Stimulated activated CD8-positive, alpha-beta memory T cell treated with anti-CD3 and anti-CD28 coated beads, Interleukin-15, amount 100 ng/mL, for 24 hours (primary cell): ENCODE results near the gene FMNL2.

ENCODE experiments used
- DNase-seq: peaks from one replicate; pipeline ENCODE4 v3.0.0-alpha.2; 2020; ENCODE audit warnings: low read depth

The FMNL2 gene

DNA sequence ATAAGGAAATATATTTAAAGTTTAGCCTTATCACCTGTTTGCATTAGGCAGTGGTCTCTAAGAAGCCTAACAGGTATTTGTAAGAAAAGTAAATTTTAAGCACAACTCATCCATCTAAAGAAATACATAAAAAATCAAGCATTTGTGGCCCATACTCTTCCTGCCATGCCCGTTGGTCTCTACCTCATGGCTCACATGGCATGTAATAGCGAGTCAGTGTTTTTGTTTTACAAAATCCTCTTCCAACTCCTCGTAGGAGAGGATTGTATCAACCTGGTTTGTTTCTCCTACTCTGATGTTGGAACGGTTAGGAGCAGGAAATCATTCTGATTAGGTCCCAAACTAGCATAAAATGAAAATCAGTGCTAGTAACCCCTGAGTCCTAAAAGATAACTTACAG lies 91.8 kb downstream of the FMNL2 start:
- DNase-seq, result no peak

DNA sequence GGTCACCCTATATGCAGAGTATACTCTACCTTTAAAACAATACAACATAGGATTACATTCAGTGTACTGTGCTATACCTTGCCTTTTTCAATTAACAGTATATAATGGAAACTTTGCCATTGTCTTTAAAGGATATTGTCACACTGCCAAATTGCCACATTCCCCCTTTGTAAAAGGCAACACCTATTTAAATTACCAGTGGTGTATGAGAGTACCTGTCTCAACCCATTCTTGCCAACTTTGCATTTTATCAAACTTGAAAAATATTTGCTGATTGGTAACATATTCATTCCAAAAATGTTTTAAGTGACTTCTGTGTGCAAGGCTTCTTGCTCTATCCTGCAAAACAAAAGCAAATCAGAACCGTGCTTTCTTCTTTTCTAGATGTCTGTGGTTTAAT lies 92.9 kb downstream of the FMNL2 start:
- DNase-seq, result no peak

DNA sequence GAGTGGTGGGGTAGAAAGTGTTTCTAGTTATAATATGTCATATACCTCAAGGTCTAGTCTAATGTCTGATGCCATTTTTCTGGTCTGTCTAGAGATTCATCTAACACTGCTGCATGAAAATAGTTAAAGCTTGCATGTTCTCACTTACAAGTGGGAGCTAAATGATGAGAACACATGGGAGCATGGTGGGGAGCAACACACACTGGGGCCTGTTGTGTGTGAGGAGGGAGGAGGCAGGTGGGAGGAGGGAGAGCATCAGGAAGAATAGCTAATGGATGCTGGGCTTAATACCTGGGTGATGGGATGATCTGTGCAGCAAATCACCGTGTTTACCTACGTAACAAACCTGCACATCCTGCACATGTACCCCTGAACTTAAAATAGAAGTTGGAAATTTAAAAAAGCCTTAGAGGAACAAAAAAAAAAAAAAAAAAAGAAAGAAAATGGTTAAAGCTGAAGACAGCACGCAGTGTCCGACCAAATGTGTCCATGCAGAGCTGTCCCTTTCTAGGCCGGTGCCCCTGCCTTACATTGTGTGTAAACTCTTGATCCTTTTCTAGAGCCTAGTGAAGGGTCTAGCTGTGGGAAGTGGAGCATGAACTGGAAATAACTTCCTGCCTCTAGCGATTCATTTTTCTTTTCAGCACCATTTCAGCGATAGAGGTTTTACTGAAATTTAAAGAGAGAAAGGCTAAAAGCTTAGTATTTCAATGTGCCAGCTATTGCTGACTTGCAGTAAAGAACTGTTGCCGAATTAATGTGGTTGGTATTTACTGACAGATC lies 94.0 kb downstream of the FMNL2 start:
- DNase-seq, result no peak

GRCh38 chr2:152430876-152431275 lies 95.9 kb downstream of the FMNL2 start:
- DNase-seq, result no peak

GRCh38 chr2:152431370-152432098 lies 96.6 kb downstream of the FMNL2 start:
- DNase-seq, result no peak

DNA sequence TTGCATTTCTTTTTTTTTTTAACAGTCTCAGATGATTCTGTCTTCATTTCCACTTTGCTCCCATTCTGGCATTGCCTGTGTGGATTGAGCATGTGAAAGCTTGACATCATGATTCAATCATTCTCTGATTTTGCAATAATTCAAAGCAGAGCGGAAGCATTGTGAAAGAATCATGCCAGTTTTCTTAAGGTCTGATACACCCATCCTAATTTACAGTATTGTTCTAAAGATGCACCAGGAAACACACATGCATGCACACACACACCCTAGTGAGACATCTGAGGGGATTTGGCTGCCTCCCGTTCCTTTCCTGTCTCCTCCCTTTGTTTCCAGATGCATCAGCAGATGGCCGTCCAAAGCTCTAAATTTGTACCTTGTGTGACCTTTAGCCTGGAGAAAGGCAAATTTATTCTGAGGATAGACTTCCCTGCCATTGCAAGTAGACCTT lies 97.3 kb downstream of the FMNL2 start:
- no peak for DNase-seq

DNA sequence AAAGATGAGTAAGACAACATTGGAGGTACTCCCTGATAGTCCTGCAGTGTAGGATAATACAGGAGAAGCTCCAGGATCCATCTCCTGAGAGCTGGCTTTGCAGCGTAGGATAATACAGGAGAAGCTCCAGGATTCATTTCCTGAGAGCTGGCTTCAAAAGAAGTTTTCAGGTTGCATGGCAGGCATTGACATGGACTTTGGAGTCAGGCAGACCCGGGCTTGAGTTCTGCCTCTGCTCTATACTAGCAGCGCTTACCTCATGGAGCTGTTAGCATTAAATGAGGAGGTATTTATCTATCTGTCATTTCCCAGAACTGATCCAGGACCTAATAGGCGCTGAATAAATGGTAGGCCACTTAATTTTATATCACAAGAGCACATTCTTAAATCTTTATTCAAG lies 97.8 kb downstream of the FMNL2 start:
- DNase-seq, result no peak

DNA sequence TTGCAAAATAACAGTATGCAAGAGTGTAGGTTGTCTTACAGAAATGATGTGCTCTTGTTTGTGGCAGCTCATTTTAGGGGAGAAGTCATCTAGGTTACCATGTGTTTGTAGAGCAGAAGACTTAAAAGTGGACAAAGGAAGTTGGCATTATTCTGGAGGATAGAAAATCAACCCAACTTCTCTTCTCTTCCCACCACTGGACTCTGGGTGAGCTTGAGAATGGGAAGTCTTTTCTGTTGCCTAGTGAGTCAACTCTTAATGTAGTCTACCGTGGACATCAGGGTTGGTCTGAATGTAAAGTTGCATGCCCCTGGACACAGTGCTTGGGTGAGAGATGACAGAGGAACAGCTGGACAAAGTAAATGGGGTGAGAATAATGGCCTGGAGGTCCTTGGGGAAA lies 98.3 kb downstream of the FMNL2 start:
- no peak for DNase-seq

DNA sequence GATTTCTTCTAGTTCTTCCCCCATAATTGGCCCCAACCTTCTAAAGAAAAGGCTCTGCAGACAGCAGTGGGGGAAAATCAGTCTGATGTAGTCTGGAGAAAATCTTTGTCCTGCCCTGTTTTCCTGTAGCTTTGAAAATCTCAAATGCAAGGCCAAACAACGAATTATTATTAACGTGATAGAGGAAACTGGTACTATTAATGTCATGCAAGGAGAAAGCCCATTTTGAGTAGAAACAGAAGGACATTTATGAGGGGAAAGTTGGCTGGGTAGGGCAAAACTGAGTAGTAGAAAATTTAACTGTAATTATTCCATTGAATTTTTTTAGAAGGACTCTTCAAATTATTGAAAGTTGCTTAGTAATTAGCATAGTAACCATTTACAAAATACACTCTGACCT lies 98.8 kb downstream of the FMNL2 start:
- DNase-seq, result no peak

DNA sequence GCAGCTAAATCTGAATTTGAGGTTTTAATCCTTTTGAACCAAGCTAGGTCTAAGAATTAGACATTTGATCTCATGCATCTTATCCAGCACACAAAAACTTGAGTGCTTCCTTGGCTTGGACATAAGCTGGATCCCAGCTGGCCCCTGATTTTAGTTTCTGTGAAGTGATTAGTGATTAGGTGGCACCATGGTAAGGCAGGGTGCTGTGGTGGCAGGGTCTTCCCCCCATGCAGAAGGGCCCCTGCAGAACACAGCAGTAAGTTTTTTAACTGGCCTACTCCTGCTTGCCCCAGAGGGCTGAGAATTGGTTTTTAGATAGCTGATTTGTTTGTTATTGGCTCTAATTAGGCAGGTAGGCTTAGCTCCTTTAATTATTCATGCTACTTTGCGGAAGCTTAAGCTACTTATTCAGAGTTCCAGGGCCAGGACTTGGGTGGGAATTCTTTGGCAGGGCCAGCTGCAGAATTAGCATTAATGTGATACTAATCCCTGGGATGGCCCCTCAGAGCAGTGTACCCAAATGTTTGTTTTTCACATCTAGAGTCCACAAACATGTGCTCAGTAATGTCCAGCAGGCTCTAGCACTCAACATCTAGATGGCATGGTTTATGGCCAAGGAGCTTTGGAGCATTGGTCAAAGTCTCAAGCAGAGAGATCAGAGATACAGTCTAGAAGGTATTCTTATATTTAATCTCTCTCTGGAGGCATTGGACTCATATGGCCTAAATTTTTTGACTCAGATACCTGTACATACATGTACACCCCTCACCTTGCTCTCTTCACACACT lies 99.6 kb downstream of the FMNL2 start:
- DNase-seq, result no peak

DNA sequence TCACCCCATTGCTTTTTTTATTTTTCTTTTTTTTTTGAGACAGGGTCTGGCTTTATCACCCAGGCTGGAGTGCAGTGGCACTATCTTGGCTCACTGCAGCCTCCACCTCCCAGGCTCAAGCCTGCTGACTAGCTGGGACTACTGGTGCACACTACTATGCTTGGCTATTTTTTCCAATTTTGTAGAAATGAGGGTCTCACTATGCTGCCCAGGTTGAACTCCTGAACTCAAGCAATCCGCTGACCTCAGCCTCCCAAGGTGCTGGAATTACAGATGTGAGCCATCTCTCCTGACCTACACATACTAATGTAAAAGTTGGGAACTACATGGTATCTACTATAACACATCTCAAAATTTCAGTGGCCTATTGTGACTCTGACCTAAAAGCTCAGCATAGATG lies 101.2 kb downstream of the FMNL2 start:
- no peak for DNase-seq

DNA sequence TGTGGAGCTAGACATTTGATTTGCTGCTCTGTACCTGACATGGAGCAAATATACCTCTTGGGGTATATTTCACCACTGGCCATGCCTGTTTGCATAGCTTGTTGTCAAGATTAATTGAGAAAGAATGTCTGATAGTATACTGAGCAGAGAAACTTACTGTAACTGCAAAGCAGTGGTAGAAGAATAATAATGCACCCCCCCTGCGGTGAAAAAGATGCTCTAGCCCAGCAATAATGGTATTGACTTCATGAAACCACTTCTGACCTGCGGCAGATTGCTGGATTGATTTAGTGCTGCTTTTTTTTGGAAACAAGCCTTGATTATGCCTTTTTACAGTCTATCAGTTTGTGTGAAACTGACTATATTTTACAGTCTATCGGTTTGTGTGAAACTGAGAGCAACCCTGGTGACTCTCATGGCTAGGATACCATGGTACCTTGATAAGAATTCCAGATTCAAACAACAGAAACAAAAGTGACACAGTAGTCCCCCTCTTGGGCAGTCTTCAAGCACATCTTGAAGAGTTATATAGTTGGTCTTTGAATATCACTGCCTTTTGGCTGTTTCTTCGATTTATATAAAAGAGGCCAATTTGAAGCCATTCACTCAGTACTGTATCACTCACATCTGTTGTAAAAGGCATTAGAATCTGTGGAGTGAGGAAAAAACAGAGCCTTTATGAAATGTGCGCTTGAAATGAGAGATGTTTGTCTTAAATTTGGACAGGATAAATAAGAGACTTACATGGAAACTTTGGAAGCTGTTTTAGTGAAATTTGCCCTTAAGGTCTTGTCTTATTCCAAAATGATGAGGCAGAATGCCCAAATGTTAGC lies 102.5 kb downstream of the FMNL2 start:
- DNase-seq, result no peak

- DNase-seq, result no peak
These were observed 105.1 kb downstream of the FMNL2 start for GRCh38 chr2:152440049-152440448.

- DNase-seq, result no peak
These were observed 105.5 kb downstream of the FMNL2 start for GRCh38 chr2:152440460-152440859.

DNA sequence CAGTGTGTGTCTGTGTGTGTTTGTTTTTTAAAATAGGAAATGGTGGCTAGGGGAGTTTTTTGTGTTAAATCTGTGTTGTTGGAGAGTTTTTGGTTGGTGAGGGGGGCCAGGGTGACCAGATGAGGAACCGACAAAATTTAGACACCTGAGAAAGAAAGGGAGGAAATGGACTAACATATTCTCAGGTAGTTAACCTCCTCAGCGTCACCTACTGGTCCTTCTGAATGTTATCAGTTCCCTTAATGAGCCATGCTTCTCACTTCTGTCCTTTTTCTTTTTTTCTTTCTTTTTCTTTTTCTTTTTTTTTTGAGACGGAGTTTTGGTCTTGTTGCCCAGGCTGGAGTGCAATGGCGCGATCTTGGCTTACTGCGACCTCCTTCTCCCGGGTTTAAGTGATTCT lies 107.0 kb downstream of the FMNL2 start:
- DNase-seq, result no peak

GRCh38 chr2:152443771-152444170 lies 108.8 kb downstream of the FMNL2 start:
- DNase-seq, result no peak

DNA sequence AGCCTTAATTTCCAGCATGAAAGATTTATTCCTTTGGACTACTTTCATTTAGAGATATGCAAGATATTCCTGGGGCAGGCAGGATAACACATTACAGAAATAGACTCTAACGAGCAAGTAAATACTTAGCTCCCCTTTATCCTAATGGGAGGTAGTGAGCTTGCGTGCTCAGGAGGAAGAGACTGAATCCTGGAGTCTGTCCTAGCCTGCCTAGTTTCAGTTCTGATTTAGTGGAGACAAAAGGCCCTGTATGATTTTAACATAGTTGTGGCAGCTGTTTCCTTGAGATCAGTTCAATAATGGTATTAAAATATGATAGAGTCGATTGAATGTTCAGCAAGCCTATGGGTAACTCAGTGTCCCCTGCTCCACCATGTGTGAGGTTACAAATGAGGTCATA lies 109.5 kb downstream of the FMNL2 start:
- DNase-seq, result no peak

DNA sequence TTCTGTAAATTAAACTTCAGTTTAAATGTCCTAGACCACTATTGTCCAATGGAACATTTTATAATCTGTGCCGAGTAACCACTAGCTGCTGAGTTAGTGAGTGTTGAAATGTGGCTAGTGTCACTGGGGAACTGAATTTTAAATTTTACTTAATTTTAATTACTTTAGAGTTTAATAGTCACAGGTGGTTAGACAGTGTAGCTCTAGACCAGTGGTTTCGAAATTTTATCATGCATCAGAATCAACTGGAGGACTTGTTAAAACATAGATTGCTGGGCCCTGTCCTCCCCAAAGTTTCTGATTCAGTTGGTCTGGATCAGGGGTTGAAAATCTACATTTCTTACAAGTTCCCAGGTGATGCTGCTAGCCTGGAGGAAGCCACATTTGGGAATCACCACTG lies 110.4 kb downstream of the FMNL2 start:
- no peak for DNase-seq

- DNase-seq, result no peak
These were observed 110.8 kb downstream of the FMNL2 start for GRCh38 chr2:152445791-152446201.

- no peak for DNase-seq
These were observed 111.2 kb downstream of the FMNL2 start for GRCh38 chr2:152446213-152446612.

DNA sequence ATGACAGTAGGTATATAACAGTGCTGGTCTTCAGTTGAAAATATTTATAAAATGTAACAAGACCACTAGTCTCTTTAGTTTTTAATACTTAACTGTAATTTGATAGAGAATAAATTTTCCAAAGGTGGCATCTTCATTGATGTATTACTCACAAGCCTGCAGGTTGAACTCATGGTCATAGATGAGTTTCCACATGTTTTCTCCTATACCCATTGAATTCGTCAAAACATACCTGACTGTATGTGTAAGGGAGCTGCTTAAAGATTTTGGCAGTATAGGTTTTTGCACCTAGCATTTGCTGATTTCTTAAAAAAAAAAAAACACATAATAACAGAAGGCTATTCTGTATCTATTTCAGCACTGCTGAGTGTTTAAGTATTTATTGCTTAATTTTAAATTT lies 112.9 kb downstream of the FMNL2 start:
- no peak for DNase-seq

GRCh38 chr2:152448606-152449005 lies 113.6 kb downstream of the FMNL2 start:
- DNase-seq, result no peak
